MV-4-11 (cell line): ENCODE results near the gene ZMYND8.
"Not testable (repeated sequence)": the region's sequence is repeated elsewhere in the genome, so short reads cannot be mapped to it uniquely, and the experiment has no call there.

Experiments used
- DNase-seq: peaks from one replicate; lab custom pipeline; 2025; lab: John Stamatoyannopoulos, UW

Gene ZMYND8

GRCh38 chr20:47356526-47357295, at the start of gene ZMYND8:
Gene ZMYND8 (minus strand): TSS chr20:47356699. CDS start chr20:47356670, 29 bp downstream.
- DNase-seq, result peak; percentile 96

GRCh38 chr20:47405775-47406325, 49.4 kb upstream of the ZMYND8 start:
- DNase-seq, result no peak

GRCh38 chr20:47400685-47401084, 44.2 kb upstream of the ZMYND8 start:
- no peak for DNase-seq

GRCh38 chr20:47397652-47398301, 41.3 kb upstream of the ZMYND8 start:
- no peak for DNase-seq

- DNase-seq, result no peak
These were observed 40.4 kb upstream of the ZMYND8 start for GRCh38 chr20:47396762-47397476.

GRCh38 chr20:47393796-47394514, 37.5 kb upstream of the ZMYND8 start:
- DNase-seq, result not testable (repeated sequence)

- no peak for DNase-seq
These were observed 36.2 kb upstream of the ZMYND8 start for GRCh38 chr20:47392721-47393073.

GRCh38 chr20:47392015-47392720, 35.7 kb upstream of the ZMYND8 start:
- peak; percentile 85 for DNase-seq

- DNase-seq, result no peak
These were observed 34.9 kb upstream of the ZMYND8 start for GRCh38 chr20:47391276-47392010.

- DNase-seq, result no peak
These were observed 33.4 kb upstream of the ZMYND8 start for GRCh38 chr20:47389867-47390347.

GRCh38 chr20:47385968-47386367, 29.5 kb upstream of the ZMYND8 start:
- not testable (repeated sequence) for DNase-seq

GRCh38 chr20:47382746-47383415, 26.4 kb upstream of the ZMYND8 start:
- no peak for DNase-seq

GRCh38 chr20:47380481-47380880, 24.0 kb upstream of the ZMYND8 start:
- DNase-seq, result no peak

- no peak for DNase-seq
These were observed 23.1 kb upstream of the ZMYND8 start for GRCh38 chr20:47379433-47380150.

- DNase-seq, result no peak
These were observed 20.7 kb upstream of the ZMYND8 start for GRCh38 chr20:47377122-47377722.

GRCh38 chr20:47376096-47376643, 19.7 kb upstream of the ZMYND8 start:
- not testable (repeated sequence) for DNase-seq

GRCh38 chr20:47374121-47374520, 17.6 kb upstream of the ZMYND8 start:
- DNase-seq, result not testable (repeated sequence)

GRCh38 chr20:47373206-47373733, 16.8 kb upstream of the ZMYND8 start:
- DNase-seq, result no peak
